ENCODE measurements around the gene LYL1. TPM values are rescaled to one million over a fixed set of nuclear protein-coding genes. Genes with fewer than 3 reads are reported as not detected.

The LYL1 gene
- total and polyA plus RNA-seq, 9 of the 15 experiments (the other 6 are each of a cell fraction or from before 2014, with no cell fraction given) = 1.3 to 266 (median 34.0) TPM

DNA sequence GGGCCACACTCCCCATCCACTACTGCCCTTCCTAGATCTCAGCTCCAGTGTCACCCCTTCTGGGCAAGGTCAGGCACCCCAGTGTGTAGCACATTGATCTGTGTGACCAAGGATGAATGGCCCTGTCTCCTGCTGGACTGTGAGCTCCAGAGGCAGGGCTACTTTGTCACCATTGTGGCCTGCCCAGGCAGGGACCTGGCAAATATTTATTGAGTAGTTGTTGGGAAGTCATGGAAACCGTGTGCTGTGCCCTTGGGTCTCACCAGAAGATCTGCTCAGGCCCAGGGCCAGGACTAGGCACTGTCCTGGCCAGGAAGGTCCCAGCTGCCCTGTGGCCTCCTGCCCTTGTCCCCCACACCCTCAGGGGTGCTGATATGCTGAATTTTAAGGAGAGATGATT is 25.9 kb upstream of the LYL1 start:
- Histone ChIP-seq H3K4me2 (ENCODE audit: insufficient read depth, low read length) (no peak overlapping the region), H3K79me2 (ENCODE audit: control insufficient read depth, insufficient read depth, low read length) (peaks cover 91% of the 10 kb centered on the region), H3K36me3 (ENCODE audit: control insufficient read depth, insufficient read depth, low read length) (peaks cover 80% of the 10 kb centered on the region), H3K9me1 (ENCODE audit: control insufficient read depth, insufficient read depth, low read length) (no peaks in the 10 kb centered on the region), H3K4me3 (no peak overlapping the region), H3K9me3 (replicated peaks; ENCODE audit: control insufficient read depth, insufficient read depth, low read depth, low read length) (no peaks in the 10 kb centered on the region), H3K27ac (ENCODE audit: extremely low read depth, low read depth, low read length) (no peak overlapping the region; the same call in 2 of the 3 replicates), H2AFZ (ENCODE audit: low read depth, low read length) (no peak overlapping the region), H3K27me3 (ENCODE audit: control insufficient read depth in 2 of 2, insufficient read depth in 2 of 2, low read length in 2 of 2) (no peaks in the 10 kb centered on the region), H4K20me1 (replicated peaks; ENCODE audit: control insufficient read depth, insufficient read depth, low read length) (peaks cover 50% of the 10 kb centered on the region), H3K9ac (ENCODE audit: insufficient read depth in 1 of 2, low read depth in 2 of 2, low read length in 2 of 2) (peak overlapping the region in 1 of 2 experiments; percentile 65; a peak in 1 of 4 replicates), H3K4me1 (replicated peaks in 1 of 2; ENCODE audit: control insufficient read depth in 2 of 2, insufficient read depth in 2 of 2, low read length in 2 of 2) (peaks cover 16 to 17% of the 10 kb centered on the region in 2 experiments)
- BruUV-seq (replicated peaks) = no TSS peak
- DNase-seq (ENCODE audit: extremely low read depth in 1 of 4, low spot score in 3 of 4) (no peak), FAIRE-seq (no peak), ATAC-seq (peak; percentile 14)
- intact Hi-C loops (cut with micrococcal nuclease) (no loop called here), in situ Hi-C loops (cut with MboI) (no loop called here)
- 27% methylated on average over 1 of the region's 1 CpG for WGBS (ENCODE audit: insufficient coverage, low coverage, missing lambda C conversion rate)
- CTCF ChIA-PET (ENCODE audit: low intra/inter-chr PET ratio) = no interaction called here
- TF ChIP-seq MBD1 (CRISPR knock-in tag; IDR thresholded peaks at IDR 0.05) (no peak), NR4A1 (CRISPR knock-in tag; IDR thresholded peaks at IDR 0.05) (no peak), NR4A1 (tag; IDR thresholded peaks at IDR 0.05) (no peak)
- POLR2A ChIA-PET = interaction anchor here (0.7 to 3.1 kb wide), 9 partner anchors 8 to 41 kb away, joined by 3 to 13 read pairs (median 5); partner anchors contain the start of genes IER2, NACC1 and STX10

All from K562 (cell line).